ENCODE data around the gene GP9.

DNA sequence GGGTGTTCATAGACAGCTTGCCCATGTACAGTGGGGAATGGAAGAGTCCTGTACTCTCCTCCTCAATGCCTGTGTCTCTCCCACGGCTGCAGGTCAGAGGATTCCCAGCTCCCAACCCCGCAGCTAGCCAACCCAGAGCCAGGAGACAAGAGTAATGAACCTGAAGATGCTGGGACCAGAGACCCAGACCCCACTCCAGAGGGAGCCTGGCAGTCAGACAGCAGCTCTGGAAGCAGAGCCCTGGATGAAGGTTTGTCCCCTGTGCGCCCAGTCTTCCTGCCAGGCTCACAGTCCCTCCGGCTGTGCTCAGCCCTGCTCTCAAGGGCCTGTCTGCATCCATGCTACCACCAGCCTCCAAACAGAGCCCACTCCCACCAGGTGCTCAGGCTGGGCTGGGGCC, 30.0 kb upstream of the GP9 start:
- TF ChIP-seq CTCF (IDR thresholded peaks at IDR 0.05): no peak
- TF ChIP-seq POLR2A (IDR thresholded peaks at IDR 0.05): no peak
